Neural cell (in vitro differentiated cells): ENCODE results near the gene USP6.

Experiments used
- SMC3 ChIP-seq: fragments of 450-650 bp; conservative IDR thresholded peaks from 2 replicates; pipeline ENCODE4 v1.6.1; 2014; ENCODE audit warnings: antibody characterized with exemption, mild to moderate bottlenecking, moderate library complexity; ENCODE audit not compliant: poor library complexity
- TF ChIP-seq, protein P1 (sequence below): fragments of 450-650 bp; IDR thresholded peaks from 2 replicates; pipeline ENCODE4 v1.5.1; 2014; ENCODE audit warnings: antibody characterized with exemption, mild to moderate bottlenecking, moderate library complexity; ENCODE audit not compliant: poor library complexity, severe bottlenecking

DNA sequence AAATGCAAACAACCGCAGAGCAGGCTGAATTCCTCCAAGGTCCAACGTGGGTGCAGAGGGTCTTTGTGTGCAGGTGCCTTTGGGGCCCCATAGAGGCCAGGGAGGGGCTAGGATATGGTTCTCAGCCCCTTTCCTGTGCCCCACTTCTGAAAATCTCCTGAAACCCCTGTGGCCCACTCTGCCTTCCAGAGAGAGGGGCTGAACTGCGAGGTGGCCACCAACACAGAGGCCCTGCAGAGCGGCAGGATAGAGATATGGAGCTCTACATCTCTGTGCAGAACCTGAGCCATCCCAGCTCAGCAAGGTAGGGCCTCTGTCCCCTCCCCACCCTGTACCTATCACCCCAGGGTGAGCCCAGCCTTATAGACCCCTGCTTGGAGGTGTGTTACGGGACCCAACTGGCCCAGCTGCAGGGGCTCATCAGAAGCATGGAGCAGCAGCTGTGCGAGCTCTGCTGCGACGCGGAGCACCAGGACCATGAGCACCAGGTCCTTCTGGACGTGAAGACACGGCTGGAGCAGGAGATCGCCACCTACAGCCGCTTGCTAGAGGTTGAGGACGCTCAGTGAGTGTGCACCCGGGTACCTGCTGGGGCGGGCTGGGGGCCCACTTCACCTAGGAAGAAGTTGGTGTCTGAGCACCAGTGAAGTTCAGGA is 5.5 kb downstream of the USP6 start:
- no peak for TF ChIP-seq SMC3
- TF ChIP-seq, protein P1, sequence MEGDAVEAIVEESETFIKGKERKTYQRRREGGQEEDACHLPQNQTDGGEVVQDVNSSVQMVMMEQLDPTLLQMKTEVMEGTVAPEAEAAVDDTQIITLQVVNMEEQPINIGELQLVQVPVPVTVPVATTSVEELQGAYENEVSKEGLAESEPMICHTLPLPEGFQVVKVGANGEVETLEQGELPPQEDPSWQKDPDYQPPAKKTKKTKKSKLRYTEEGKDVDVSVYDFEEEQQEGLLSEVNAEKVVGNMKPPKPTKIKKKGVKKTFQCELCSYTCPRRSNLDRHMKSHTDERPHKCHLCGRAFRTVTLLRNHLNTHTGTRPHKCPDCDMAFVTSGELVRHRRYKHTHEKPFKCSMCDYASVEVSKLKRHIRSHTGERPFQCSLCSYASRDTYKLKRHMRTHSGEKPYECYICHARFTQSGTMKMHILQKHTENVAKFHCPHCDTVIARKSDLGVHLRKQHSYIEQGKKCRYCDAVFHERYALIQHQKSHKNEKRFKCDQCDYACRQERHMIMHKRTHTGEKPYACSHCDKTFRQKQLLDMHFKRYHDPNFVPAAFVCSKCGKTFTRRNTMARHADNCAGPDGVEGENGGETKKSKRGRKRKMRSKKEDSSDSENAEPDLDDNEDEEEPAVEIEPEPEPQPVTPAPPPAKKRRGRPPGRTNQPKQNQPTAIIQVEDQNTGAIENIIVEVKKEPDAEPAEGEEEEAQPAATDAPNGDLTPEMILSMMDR, result no peak
